ENCODE results near the gene GIMAP5.

GIMAP5 gene

DNA sequence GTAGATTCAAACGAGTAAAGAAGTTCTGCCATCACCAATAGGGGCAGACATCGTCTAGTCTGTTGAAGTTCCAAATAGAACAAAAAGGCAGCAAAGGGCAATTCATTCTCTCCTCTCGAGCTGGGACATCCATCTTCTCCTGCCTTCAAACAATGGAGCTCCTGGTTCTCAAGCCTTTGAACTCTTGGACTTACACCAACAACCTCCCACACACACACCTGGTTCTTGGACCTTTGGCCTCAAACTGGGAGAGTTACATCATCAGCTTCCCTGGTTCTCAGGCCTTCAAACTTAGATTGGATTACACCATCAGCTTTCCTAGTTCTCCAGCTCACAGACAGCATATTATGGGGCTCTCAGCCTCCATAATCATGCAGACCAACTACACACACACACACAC is 9.8 kb upstream of the GIMAP5 start:
- no peak for DNase-seq (ENCODE audit: extremely low read depth, low read depth)
- TF ChIP-seq, protein P1, sequence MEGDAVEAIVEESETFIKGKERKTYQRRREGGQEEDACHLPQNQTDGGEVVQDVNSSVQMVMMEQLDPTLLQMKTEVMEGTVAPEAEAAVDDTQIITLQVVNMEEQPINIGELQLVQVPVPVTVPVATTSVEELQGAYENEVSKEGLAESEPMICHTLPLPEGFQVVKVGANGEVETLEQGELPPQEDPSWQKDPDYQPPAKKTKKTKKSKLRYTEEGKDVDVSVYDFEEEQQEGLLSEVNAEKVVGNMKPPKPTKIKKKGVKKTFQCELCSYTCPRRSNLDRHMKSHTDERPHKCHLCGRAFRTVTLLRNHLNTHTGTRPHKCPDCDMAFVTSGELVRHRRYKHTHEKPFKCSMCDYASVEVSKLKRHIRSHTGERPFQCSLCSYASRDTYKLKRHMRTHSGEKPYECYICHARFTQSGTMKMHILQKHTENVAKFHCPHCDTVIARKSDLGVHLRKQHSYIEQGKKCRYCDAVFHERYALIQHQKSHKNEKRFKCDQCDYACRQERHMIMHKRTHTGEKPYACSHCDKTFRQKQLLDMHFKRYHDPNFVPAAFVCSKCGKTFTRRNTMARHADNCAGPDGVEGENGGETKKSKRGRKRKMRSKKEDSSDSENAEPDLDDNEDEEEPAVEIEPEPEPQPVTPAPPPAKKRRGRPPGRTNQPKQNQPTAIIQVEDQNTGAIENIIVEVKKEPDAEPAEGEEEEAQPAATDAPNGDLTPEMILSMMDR (IDR thresholded peaks at IDR 0.05; ENCODE audit: low read depth, low read length) = no peak

DNA sequence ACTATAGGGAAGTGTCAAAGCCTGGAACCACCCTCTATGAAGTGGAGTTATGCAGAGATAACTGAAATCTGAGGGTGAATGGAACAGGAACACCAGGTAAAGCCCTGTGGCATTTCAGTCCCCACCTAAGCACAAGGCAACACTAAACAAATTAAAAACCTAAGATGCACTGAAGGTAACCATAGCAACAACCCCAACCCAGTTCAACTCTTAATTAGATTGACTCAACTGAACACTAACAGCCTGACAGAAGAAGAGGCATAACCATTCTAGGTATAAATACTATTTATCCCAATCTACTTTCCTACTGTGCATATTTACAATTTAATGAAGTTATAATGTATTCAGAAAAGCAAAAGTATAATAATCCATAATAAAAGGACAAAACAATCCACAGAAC is 9.2 kb upstream of the GIMAP5 start:
- TF ChIP-seq, protein P1 (IDR thresholded peaks at IDR 0.05; ENCODE audit: low read depth, low read length) = no peak
- DNase-seq (ENCODE audit: extremely low read depth, low read depth) = no peak

DNA sequence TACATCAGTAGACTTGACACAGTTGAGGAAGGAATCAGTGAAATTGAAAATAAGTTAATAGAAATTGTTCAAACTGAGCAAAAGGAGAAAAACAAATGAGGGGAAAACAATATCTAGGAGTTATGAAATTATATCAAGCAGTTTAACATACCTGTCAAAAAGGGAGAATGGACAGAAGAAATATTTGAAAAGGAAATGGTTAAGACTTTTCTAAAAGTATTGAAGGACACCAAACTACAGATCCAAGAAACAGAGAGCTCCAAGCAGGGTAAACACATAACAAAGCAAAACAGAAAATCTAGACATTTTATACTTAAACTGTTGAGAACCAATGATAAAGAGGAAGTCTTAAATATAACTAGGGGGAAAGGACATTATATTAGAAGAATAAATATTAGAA is 8.6 kb upstream of the GIMAP5 start:
- TF ChIP-seq, protein P1 (IDR thresholded peaks at IDR 0.05; ENCODE audit: low read depth, low read length) = no peak

DNA sequence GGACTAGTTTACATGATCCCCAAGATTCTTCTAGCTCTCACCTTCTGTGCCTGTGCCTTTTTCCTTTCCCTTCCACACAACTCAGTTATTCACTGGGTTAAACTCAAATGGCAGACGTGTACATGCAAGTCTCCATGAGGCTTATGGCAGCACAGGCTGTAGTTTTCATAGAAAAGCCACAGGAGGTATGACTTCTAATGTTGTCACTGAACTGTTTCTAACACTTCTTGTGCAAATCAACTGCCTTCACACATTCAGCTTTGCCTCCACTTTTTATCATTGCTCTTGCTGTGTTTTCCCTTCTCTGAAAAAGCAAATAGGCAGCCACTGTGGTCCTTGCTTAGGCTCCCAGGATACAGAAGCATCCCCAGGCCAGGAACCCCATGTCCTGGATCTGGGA is 5.3 kb upstream of the GIMAP5 start:
- no peak for DNase-seq (ENCODE audit: extremely low read depth, low read depth)
- TF ChIP-seq, protein P1 (IDR thresholded peaks at IDR 0.05; ENCODE audit: low read depth, low read length) = no peak

More for the DNA sequence above, 8.6 kb upstream of the GIMAP5 start:
- DNase-seq (ENCODE audit: extremely low read depth, low read depth) = no peak

DNA sequence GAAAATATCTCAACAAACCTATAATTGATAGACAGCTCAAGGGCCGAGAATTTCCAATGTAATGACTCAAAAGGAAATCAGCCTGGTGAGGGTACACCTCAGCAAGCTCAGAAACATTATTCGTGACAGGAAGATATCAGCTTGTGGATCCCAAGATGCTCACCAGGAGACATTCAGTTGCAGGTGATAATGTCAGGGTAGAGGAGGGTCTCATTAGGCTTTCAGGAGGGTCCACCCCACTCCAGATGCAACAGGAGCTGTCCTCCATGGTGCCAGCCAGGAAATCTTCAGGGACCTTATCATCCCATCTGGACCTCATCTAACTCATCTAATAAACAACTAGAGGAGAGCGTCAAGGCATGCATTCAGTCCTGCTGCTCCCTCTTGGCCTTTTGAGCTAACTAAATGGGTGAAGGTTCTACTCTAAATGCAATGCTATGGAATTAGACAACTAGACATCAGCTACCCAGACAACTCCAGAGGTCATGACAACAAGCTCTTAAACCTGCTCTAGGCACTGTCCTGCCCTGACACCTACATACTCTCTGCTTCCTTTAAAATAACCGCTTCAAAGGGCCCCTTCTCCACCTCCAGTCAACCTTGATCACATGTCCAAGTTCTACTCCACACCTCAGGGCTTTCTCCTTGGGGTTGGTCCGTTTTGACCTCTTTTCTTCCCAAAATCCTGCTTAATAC is 4.3 kb upstream of the GIMAP5 start:
- TF ChIP-seq, protein P1 (IDR thresholded peaks at IDR 0.05; ENCODE audit: low read depth, low read length) = no peak
- no peak for DNase-seq (ENCODE audit: extremely low read depth, low read depth)

DNA sequence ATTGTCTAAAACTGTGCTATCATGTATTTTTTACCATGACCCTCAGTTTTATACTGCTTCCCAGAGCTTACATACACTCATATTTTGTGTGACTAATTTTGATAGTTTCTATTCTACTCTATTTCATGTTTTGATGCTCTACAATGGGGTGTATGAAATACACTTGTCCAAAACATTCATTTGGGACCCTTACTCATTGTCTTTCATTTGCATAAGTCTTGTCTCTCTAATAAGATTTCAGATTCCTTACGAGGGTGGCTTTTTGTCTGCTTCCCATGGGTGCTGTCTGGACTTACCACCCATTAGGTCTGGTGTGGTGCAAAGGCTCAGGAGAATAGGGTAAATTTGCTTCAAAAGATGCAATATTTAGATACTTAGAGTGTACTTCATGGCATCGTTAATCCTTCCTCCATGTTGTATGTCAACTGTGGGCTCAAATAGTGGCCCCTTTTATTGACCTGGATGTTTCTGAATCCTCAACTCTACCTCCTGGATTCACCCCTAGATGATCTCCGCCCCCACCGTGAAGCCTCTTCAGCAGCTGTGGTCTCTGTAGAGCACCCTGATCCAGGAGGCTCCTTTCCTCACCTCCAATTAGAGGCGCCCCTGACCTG is 3.6 kb upstream of the GIMAP5 start:
- no peak for DNase-seq (ENCODE audit: extremely low read depth, low read depth)
- TF ChIP-seq, protein P1 (IDR thresholded peaks at IDR 0.05; ENCODE audit: low read depth, low read length) = no peak

DNA sequence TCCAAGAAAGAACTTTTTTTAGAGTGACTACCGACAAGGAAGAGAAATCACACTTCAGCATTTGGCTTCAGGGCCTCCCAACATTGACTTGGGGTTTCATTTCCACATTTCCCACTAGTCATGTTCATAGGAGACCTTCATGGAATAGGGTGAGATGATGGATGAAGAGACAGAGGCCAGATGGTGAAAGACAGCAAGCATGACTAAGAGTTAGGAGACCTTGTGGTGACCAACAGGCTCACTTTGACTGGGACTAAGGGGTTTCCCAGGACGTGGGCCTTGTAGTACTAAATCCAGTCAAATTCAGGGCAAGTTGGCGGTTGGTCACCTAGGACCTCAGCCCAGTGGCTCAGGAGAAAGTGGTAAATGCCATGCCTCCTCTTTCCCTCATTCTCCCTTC is 3.0 kb upstream of the GIMAP5 start:
- TF ChIP-seq, protein P1 (IDR thresholded peaks at IDR 0.05; ENCODE audit: low read depth, low read length) = no peak
- DNase-seq (ENCODE audit: extremely low read depth, low read depth) = no peak
